Embryonic facial prominence (tissue), 1 donor: ENCODE data around the gene SMAD5.

Experiments used
- DNase-seq: peaks from one replicate; pipeline ENCODE4 v3.0.0-alpha.2; 2016; ENCODE audit errors: extremely low spot score

The SMAD5 gene

GRCh38 chr5:136132557-136133221 lies at the start of gene SMAD5:
SMAD5 (plus strand) TSS chr5:136132845; CDS start chr5:136153761, 20,916 bp downstream.
- DNase-seq: peak; percentile 95

GRCh38 chr5:136084698-136085097 lies 47.9 kb upstream of the SMAD5 start:
- no peak for DNase-seq

- DNase-seq: no peak
These were observed 45.7 kb upstream of the SMAD5 start for GRCh38 chr5:136086783-136087566.

GRCh38 chr5:136087961-136088871 lies 44.4 kb upstream of the SMAD5 start:
- no peak for DNase-seq

- no peak for DNase-seq
These were observed 42.9 kb upstream of the SMAD5 start for GRCh38 chr5:136089791-136090190.

GRCh38 chr5:136090319-136090718 lies 42.3 kb upstream of the SMAD5 start:
- no peak for DNase-seq

GRCh38 chr5:136094189-136094912 lies 38.3 kb upstream of the SMAD5 start:
- DNase-seq: no peak

- DNase-seq: no peak
These were observed 37.6 kb upstream of the SMAD5 start for GRCh38 chr5:136094913-136095641.

GRCh38 chr5:136098176-136098575 lies 34.5 kb upstream of the SMAD5 start:
- DNase-seq: no peak

- DNase-seq: no peak
These were observed 32.8 kb upstream of the SMAD5 start for GRCh38 chr5:136099870-136100269.

- no peak for DNase-seq
These were observed 30.8 kb upstream of the SMAD5 start for GRCh38 chr5:136101884-136102283.

GRCh38 chr5:136103118-136103517 lies 29.5 kb upstream of the SMAD5 start:
- no peak for DNase-seq

GRCh38 chr5:136104306-136104965 lies 28.2 kb upstream of the SMAD5 start:
- DNase-seq: no peak

- no peak for DNase-seq
These were observed 26.2 kb upstream of the SMAD5 start for GRCh38 chr5:136106351-136107031.

GRCh38 chr5:136108180-136108611 lies 24.4 kb upstream of the SMAD5 start:
- no peak for DNase-seq

GRCh38 chr5:136108766-136109165 lies 23.9 kb upstream of the SMAD5 start:
- DNase-seq: no peak

GRCh38 chr5:136109453-136110135 lies 23.1 kb upstream of the SMAD5 start:
- DNase-seq: no peak

GRCh38 chr5:136113606-136114005 lies 19.0 kb upstream of the SMAD5 start:
- no peak for DNase-seq
